ENCODE data around the gene VAV2. TPM values are rescaled to one million over a fixed set of nuclear protein-coding genes. Genes with fewer than 3 reads are reported as not detected.

The VAV2 gene
- total RNA-seq, 2 experiments from 2014 or later = 4.2 TPM

GRCh38 chr9:133777871-133778270 is 214.3 kb downstream of the VAV2 start:
- H3K27me3 Mint-ChIP-seq = no peaks in the 10 kb centered on the region
- H3K4me1 Mint-ChIP-seq = no peaks in the 10 kb centered on the region
- H3K4me3 Mint-ChIP-seq = no peak overlapping the region
- no peaks in the 10 kb centered on the region for H3K36me3 Mint-ChIP-seq
- DNase-seq = no peak
- no peaks in the 10 kb centered on the region for H3K9me3 Mint-ChIP-seq
- no peak overlapping the region for H3K27ac Mint-ChIP-seq

- Mint-ChIP-seq H3K27ac (no peak overlapping the region), H3K4me1 (no peaks in the 10 kb centered on the region), H3K27me3 (no peaks in the 10 kb centered on the region), H3K4me3 (no peak overlapping the region), H3K36me3 (no peaks in the 10 kb centered on the region), H3K9me3 (no peaks in the 10 kb centered on the region)
- DNase-seq = no peak
These were observed 214.9 kb downstream of the VAV2 start for GRCh38 chr9:133777068-133777791.

DNA sequence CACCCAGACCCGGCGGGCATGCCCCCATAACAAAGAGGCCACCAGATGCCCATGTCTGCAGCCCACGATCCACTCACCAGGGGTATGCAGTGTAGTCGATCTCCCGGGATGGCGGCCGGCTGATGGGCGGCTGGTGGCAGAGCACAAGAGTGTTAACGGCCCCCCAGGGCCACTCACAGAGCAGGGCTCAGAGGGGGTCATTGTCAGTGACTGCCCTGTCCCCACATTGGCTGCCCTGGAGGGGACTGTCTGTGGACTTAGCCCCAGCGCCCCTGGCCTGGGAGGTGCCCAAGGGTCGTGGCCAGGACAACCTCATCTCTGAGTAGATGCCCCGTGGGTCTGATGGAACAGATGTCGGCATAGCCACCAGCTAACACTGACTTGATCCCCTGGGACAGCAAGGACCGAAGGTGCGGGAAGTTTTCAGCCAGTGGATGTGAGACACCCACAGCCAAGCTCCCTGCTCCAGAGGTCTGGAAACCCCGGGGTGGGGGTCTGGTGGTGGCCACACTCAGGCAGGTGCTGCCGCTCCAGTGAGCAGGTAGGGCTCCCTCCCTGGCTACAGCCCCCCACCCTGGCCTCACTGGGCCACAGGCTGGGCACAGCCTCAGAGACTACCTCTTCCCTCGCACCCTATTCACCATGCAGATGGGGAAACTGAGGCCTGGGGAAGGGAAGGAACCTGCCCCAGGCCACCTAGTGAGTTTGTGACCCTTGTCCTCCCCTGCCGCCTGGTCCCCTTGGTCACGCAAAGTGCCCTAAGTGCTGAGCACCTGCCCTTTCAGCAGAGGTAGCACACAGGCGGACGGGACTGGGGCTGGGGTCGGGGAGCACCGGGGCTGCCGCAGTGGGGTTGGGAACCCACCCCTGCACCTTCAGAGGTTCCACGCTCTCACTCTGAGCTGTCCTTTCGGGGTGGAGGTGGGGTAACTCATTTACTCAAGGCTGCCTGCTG is 215.9 kb downstream of the VAV2 start:
- no peaks in the 10 kb centered on the region for H3K4me1 Mint-ChIP-seq
- H3K4me3 Mint-ChIP-seq = no peak overlapping the region
- no peaks in the 10 kb centered on the region for H3K36me3 Mint-ChIP-seq
- H3K27ac Mint-ChIP-seq = no peak overlapping the region
- DNase-seq = no peak
- no peaks in the 10 kb centered on the region for H3K9me3 Mint-ChIP-seq
- H3K27me3 Mint-ChIP-seq = no peaks in the 10 kb centered on the region

GRCh38 chr9:133775291-133775690 is 216.8 kb downstream of the VAV2 start:
- H3K27ac Mint-ChIP-seq = no peak overlapping the region
- H3K9me3 Mint-ChIP-seq = no peaks in the 10 kb centered on the region

GRCh38 chr9:133774799-133775198 is 217.3 kb downstream of the VAV2 start:
- no peaks in the 10 kb centered on the region for H3K27me3 Mint-ChIP-seq
- H3K4me1 Mint-ChIP-seq = no peaks in the 10 kb centered on the region
- H3K27ac Mint-ChIP-seq = no peak overlapping the region
- no peak for DNase-seq
- H3K36me3 Mint-ChIP-seq = no peaks in the 10 kb centered on the region
- no peaks in the 10 kb centered on the region for H3K9me3 Mint-ChIP-seq
- no peak overlapping the region for H3K4me3 Mint-ChIP-seq

More at GRCh38 chr9:133775291-133775690, 216.8 kb downstream of the VAV2 start:
- no peaks in the 10 kb centered on the region for H3K4me1 Mint-ChIP-seq
- H3K4me3 Mint-ChIP-seq = no peak overlapping the region
- H3K36me3 Mint-ChIP-seq = no peaks in the 10 kb centered on the region
- no peaks in the 10 kb centered on the region for H3K27me3 Mint-ChIP-seq
- no peak for DNase-seq

DNA sequence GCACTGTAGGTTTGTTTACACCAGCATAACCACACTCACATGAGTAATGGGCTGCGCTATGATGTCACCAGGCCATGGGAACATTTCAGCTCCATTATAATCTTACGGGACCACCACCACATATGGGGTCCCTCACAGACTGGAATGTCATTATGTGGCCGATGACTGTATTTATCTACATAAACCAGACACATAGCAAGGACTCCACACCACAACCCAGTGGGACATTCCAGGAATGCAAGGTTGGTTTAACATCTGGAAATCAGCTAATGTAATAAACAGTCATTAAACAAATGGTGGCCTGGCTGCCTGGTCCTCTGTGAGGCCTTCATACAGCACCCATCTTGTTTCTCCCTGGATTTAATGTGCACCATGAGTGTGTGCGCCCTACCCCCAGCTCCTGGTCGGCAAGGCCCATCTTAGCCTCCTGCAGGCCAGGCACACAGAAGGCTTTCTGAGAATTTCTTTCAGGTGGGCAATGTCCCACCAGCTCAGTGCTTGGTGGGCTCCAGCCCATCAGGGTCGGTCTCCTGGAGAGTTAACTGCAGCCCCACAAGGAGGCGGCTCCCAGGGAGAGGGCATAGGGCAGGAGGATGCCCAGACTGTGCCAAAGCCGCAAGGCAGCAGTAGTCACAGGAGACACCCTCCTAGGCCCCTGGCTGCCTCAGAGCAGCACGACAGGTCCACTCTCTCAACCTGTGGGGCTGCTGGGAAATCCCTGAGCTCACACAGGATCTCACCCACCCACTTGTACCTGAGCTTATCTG is 218.1 kb downstream of the VAV2 start:
- Mint-ChIP-seq H3K27me3 (no peaks in the 10 kb centered on the region), H3K9me3 (no peaks in the 10 kb centered on the region), H3K4me1 (no peaks in the 10 kb centered on the region), H3K4me3 (no peak overlapping the region), H3K27ac (no peak overlapping the region), H3K36me3 (no peaks in the 10 kb centered on the region)
- DNase-seq = no peak

- H3K36me3 Mint-ChIP-seq = peaks cover 4% of the 10 kb centered on the region
- no peaks in the 10 kb centered on the region for H3K9me3 Mint-ChIP-seq
- H3K27me3 Mint-ChIP-seq = no peaks in the 10 kb centered on the region
- no peak overlapping the region for H3K27ac Mint-ChIP-seq
- no peaks in the 10 kb centered on the region for H3K4me1 Mint-ChIP-seq
- no peak for DNase-seq
- no peak overlapping the region for H3K4me3 Mint-ChIP-seq
These were observed 219.5 kb downstream of the VAV2 start for GRCh38 chr9:133772581-133772980.

- H3K27me3 Mint-ChIP-seq = no peaks in the 10 kb centered on the region
- peaks cover 2% of the 10 kb centered on the region for H3K9me3 Mint-ChIP-seq
- H3K36me3 Mint-ChIP-seq = peaks cover 6% of the 10 kb centered on the region
- no peaks in the 10 kb centered on the region for H3K4me1 Mint-ChIP-seq
- H3K27ac Mint-ChIP-seq = no peak overlapping the region
- no peak for DNase-seq
- H3K4me3 Mint-ChIP-seq = no peak overlapping the region
These were observed 220.3 kb downstream of the VAV2 start for GRCh38 chr9:133771486-133772482.

- Mint-ChIP-seq H3K27me3 (no peaks in the 10 kb centered on the region), H3K36me3 (peaks cover 8% of the 10 kb centered on the region), H3K4me3 (no peak overlapping the region), H3K4me1 (no peaks in the 10 kb centered on the region), H3K27ac (no peak overlapping the region), H3K9me3 (peaks cover 7% of the 10 kb centered on the region)
- DNase-seq = no peak
These were observed 221.9 kb downstream of the VAV2 start for GRCh38 chr9:133770076-133770777.

- H3K36me3 Mint-ChIP-seq = peaks cover 9% of the 10 kb centered on the region
- no peak for DNase-seq
- no peaks in the 10 kb centered on the region for H3K4me1 Mint-ChIP-seq
- H3K27ac Mint-ChIP-seq = no peak overlapping the region
- H3K4me3 Mint-ChIP-seq = no peak overlapping the region
- no peaks in the 10 kb centered on the region for H3K27me3 Mint-ChIP-seq
- peaks cover 9% of the 10 kb centered on the region for H3K9me3 Mint-ChIP-seq
These were observed 222.5 kb downstream of the VAV2 start for GRCh38 chr9:133769511-133770075.

GRCh38 chr9:133768859-133769510 is 223.1 kb downstream of the VAV2 start:
- peaks cover 12% of the 10 kb centered on the region for H3K36me3 Mint-ChIP-seq
- no peaks in the 10 kb centered on the region for H3K4me1 Mint-ChIP-seq
- H3K27ac Mint-ChIP-seq = no peak overlapping the region
- no peak overlapping the region for H3K4me3 Mint-ChIP-seq
- peaks cover 11% of the 10 kb centered on the region for H3K9me3 Mint-ChIP-seq
- no peak for DNase-seq
- no peaks in the 10 kb centered on the region for H3K27me3 Mint-ChIP-seq

- Mint-ChIP-seq H3K27me3 (no peaks in the 10 kb centered on the region), H3K27ac (no peak overlapping the region), H3K9me3 (peaks cover 11% of the 10 kb centered on the region), H3K36me3 (peaks cover 15% of the 10 kb centered on the region), H3K4me3 (no peak overlapping the region), H3K4me1 (no peaks in the 10 kb centered on the region)
- DNase-seq = no peak
These were observed 223.7 kb downstream of the VAV2 start for GRCh38 chr9:133768371-133768858.

DNA sequence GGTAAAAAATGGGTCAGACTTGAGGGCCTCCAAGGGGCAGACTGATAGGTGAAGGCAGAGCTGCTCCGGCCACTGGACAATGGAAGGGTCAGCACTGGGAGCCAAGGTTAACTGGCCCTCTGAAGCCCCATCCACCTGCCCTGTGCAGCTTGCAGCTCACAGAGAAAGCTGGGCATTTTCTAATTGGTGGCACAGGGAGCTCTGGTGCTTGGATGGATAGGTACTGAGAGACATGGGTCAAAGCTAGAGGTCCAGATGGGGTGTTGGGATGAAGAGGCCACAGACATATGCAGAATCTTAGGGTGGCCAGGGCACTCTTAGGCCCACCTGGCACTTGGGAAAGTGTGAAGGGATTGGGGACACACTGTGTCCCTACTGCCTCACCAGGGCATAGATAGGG is 224.5 kb downstream of the VAV2 start:
- peaks cover 15% of the 10 kb centered on the region for H3K36me3 Mint-ChIP-seq
- H3K27ac Mint-ChIP-seq = no peak overlapping the region
- no peaks in the 10 kb centered on the region for H3K27me3 Mint-ChIP-seq
- peaks cover 11% of the 10 kb centered on the region for H3K9me3 Mint-ChIP-seq
- DNase-seq = no peak
- no peak overlapping the region for H3K4me3 Mint-ChIP-seq
- H3K4me1 Mint-ChIP-seq = no peaks in the 10 kb centered on the region

All from activated naive CD8-positive, alpha-beta T cell treated with anti-CD3 and anti-CD28 coated beads for 36 hours (primary cell).